K562 (cell line): Measurements from ENCODE around the gene SNUPN. TPM values are rescaled to one million over a fixed set of nuclear protein-coding genes. Genes with fewer than 3 reads are reported as not detected.

Source experiments
- ATAC-seq: fragments of 200-7000 bp; cut with Tn5 transposase; 3 replicates; pipeline ENCODE4 v1.9.1; 2020; ENCODE audit warnings: moderate library complexity
- BruUV-seq: library from RNA; stranded (reverse); fragments of 400-500 nt; replicated peaks from 2 replicates; lab custom pipeline; 2021; lab: Mats Ljungman, UMichigan
- CTCF ChIA-PET: fragments of 300-600 bp; formaldehyde crosslinking; extraction: SDS; loops from one replicate; lab custom pipeline; 2021; ENCODE audit warnings: low intra/inter-chr PET ratio; lab: Yijun Ruan, JAX
- POLR2A ChIA-PET: fragments of 300-600, 350-650 bp; sonication (Branson Sonifier 250); formaldehyde crosslinking; extraction: SDS; loops from one replicate; lab custom pipeline; 2021; ENCODE audit warnings: antibody characterized with exemption, inconsistent platforms; lab: Yijun Ruan, JAX
- DNase-seq, 4 experiments: peaks; one replicate each; pipeline versions ENCODE4 v3.0.0 to v3.0.0-alpha.2; 2011 to 2018; ENCODE audit warnings: low spot score in 3 of 4, mixed read lengths in 3 of 4; ENCODE audit errors: extremely low read depth in 1 of 4
- FAIRE-seq: peaks from 2 replicates; lab custom pipeline; 2011; peaks lifted over from hg19 to GRCh38; lab: Jason Lieb, UNC
- H2AFZ ChIP-seq: 2 replicates; pipeline ENCODE4 v1.6.0; 2011; ENCODE audit warnings: low read depth, low read length, control low read depth, inconsistent platforms
- H3K27ac ChIP-seq: fragments of 200-600 bp; 3 replicates; pipeline ENCODE4 v1.8.0; 2011; ENCODE audit warnings: low read depth, mild to moderate bottlenecking, control low read depth, inconsistent platforms, low read length, moderate library complexity, mixed read lengths; ENCODE audit errors: extremely low read depth
- H3K27me3 ChIP-seq, 2 experiments: fragments of 300-600 bp in 1 of 2; 2 replicates in 1 of 2; 3 replicates in 1 of 2; pipeline versions ENCODE4 v1.6.0 to v1.8.0; 2011; ENCODE audit warnings: inconsistent platforms in 2 of 2, low read length in 2 of 2, mild to moderate bottlenecking in 1 of 2, mixed read lengths in 1 of 2, moderate library complexity in 1 of 2; ENCODE audit not compliant: control insufficient read depth in 2 of 2, insufficient read depth in 2 of 2
- H3K36me3 ChIP-seq: fragments of 300-600 bp; 3 replicates; pipeline ENCODE4 v1.8.0; 2011; ENCODE audit warnings: mild to moderate bottlenecking, low read length, inconsistent platforms; ENCODE audit not compliant: control insufficient read depth, insufficient read depth
- H3K4me1 ChIP-seq, 2 experiments: fragments of 200-600 bp in 1 of 2; replicated peaks in 1 of 2; 2 replicates in 1 of 2; 3 replicates in 1 of 2; pipeline versions ENCODE4 v1.5.1 to v1.8.0; 2011; ENCODE audit warnings: inconsistent platforms in 2 of 2, low read length in 2 of 2, mild to moderate bottlenecking in 1 of 2, mixed read lengths in 1 of 2, moderate library complexity in 1 of 2; ENCODE audit not compliant: control insufficient read depth in 2 of 2, insufficient read depth in 2 of 2
- H3K4me2 ChIP-seq: 2 replicates; pipeline ENCODE4 v1.6.1; 2011; ENCODE audit warnings: low read length, control low read depth, inconsistent platforms, mixed read lengths; ENCODE audit not compliant: insufficient read depth
- H3K4me3 ChIP-seq: fragments of 200-600 bp; sonication (generic), shearing (Covaris generic); 2 replicates; pipeline ENCODE4 v1.5.1; 2016; ENCODE audit warnings: control low read depth, inconsistent platforms
- H3K79me2 ChIP-seq: fragments of 200-600 bp; 3 replicates; pipeline ENCODE4 v1.8.0; 2011; ENCODE audit warnings: low read length, inconsistent platforms; ENCODE audit not compliant: control insufficient read depth, insufficient read depth
- H3K9ac ChIP-seq, 2 experiments: 2 replicates each; pipeline versions ENCODE4 v1.6.0 to v1.6.1; 2011; ENCODE audit warnings: low read depth in 2 of 2, low read length in 2 of 2, control low read depth in 1 of 2, inconsistent platforms in 1 of 2, mild to moderate bottlenecking in 1 of 2, mixed read lengths in 1 of 2; ENCODE audit not compliant: insufficient read depth in 1 of 2
- H3K9me1 ChIP-seq: one replicate; pipeline ENCODE4 v1.6.0; 2011; ENCODE audit warnings: inconsistent platforms, mild to moderate bottlenecking, low read length, moderate library complexity; ENCODE audit not compliant: control insufficient read depth, insufficient read depth
- H3K9me3 ChIP-seq: replicated peaks from 2 replicates; pipeline ENCODE4 v1.5.1; 2011; ENCODE audit warnings: low read depth, low read length, inconsistent platforms; ENCODE audit not compliant: control insufficient read depth, insufficient read depth
- H4K20me1 ChIP-seq: replicated peaks from 2 replicates; pipeline ENCODE4 v1.6.1; 2011; ENCODE audit warnings: low read length, inconsistent platforms, mixed read lengths; ENCODE audit not compliant: control insufficient read depth, insufficient read depth
- CREBBP ChIP-seq: IDR thresholded peaks from one replicate; pipeline ENCODE4 v1.6.1; 2012; ENCODE audit warnings: low read depth, mild to moderate bottlenecking, control low read depth, inconsistent platforms, low read length
- DPF2 ChIP-seq: fragments of 450-650 bp; IDR thresholded peaks from 2 replicates; pipeline ENCODE4 v1.6.1; 2016
- FOXJ2 ChIP-seq: fragments of 200-800 bp; sonication (Bioruptor generic); IDR thresholded peaks from 2 replicates; pipeline ENCODE4 v1.6.1; 2016; ENCODE audit warnings: missing genetic modification characterization, missing compliant biosample characterization
- MAFG ChIP-seq: fragments of 450-650 bp; conservative IDR thresholded peaks from 2 replicates; pipeline ENCODE4 v1.6.1; 2016; ENCODE audit warnings: missing genetic modification characterization, missing compliant biosample characterization
- NR3C1 ChIP-seq: sonication (generic); formaldehyde crosslinking; IDR thresholded peaks from 2 replicates; pipeline ENCODE4 v1.8.1; 2022; ENCODE audit warnings: missing genetic modification reagents
- PURB ChIP-seq: sonication (generic); formaldehyde crosslinking; IDR thresholded peaks from 2 replicates; pipeline ENCODE4 v1.9.0; 2021; ENCODE audit warnings: low read depth, mild to moderate bottlenecking, missing genetic modification reagents
- RCOR1 ChIP-seq, 2 experiments: IDR thresholded peaks; 2 replicates each; pipeline ENCODE4 v1.6.1; 2012; ENCODE audit warnings: low read depth in 2 of 2, low read length in 2 of 2, borderline replicate concordance in 1 of 2, improper control_type of control experiment in 1 of 2
- SMAD3 ChIP-seq: fragments of 450-650 bp; formaldehyde crosslinking; conservative IDR thresholded peaks from 2 replicates; pipeline ENCODE4 v1.4.0; 2020; ENCODE audit warnings: mild to moderate bottlenecking
- TEAD1 ChIP-seq, 2 experiments: fragments of 450-650 bp in 1 of 2; sonication (generic) in 1 of 2; formaldehyde crosslinking; IDR thresholded peaks; 2 replicates each; pipeline versions ENCODE4 v1.4.0 to v1.8.0; 2020 to 2022; ENCODE audit warnings: mild to moderate bottlenecking in 2 of 2, missing genetic modification reagents in 1 of 2
- ZNF318 ChIP-seq, 2 experiments: fragments of 450-650 bp; IDR thresholded peaks; 2 replicates each; pipeline ENCODE4 v1.6.1; 2016; ENCODE audit warnings: mild to moderate bottlenecking in 2 of 2, borderline replicate concordance in 1 of 2, low read depth in 1 of 2, moderate library complexity in 1 of 2
- ZNF512 ChIP-seq: IDR thresholded peaks from 2 replicates; pipeline ENCODE4 v1.6.1; 2016; ENCODE audit warnings: missing genetic modification characterization, missing compliant biosample characterization
- WGBS: fragments of 100-300 bp; shearing (Covaris generic); methylation state at CpG from one replicate; pipeline ENCODE4 v1.1.6; 2016; ENCODE audit warnings: low coverage, mixed read lengths; ENCODE audit not compliant: insufficient coverage; ENCODE audit errors: missing lambda C conversion rate; 5-methylcytosine and 5-hydroxymethylcytosine counted together
- in situ Hi-C: fragments of 300-500 bp; cut with MboI; formaldehyde crosslinking; loops from 4 replicates; pipeline ENCODE4 v1.15.0; 2018; ENCODE audit warnings: inconsistent platforms, mixed read lengths
- intact Hi-C: fragments of 100-400 bp; cut with micrococcal nuclease; formaldehyde crosslinking; loops from 2 replicates; pipeline ENCODE4 v1.14.2; 2022
- polyA plus RNA-seq, 8 experiments: library from polyadenylated mRNA; depleted of rRNA in 4 of 8; stranded (reverse) in 5 of 8; unstranded in 3 of 8; fragments of >200 nt; fragmentation: Nextera tagmentation in 2 of 8; fragmentation: Illumina TruSeq in 1 of 8; extraction: Ambion mirVana in 2 of 8; extraction: Trizol in 1 of 8; gene quantifications; 2 replicates each; pipeline versions ENCODE4 v1.2.1 to v1.2.3, GENCODE V29; 2011 to 2014; ENCODE audit warnings: inconsistent platforms in 1 of 8, missing spikeins in 1 of 8
- total RNA-seq, 7 experiments: library from RNA; depleted of rRNA in 6 of 7; stranded (reverse); fragments of >200 nt in 6 of 7; fragmentation: Illumina TruSeq in 2 of 7; extraction: Trizol in 2 of 7; gene quantifications; 2 replicates each; pipeline versions ENCODE4 v1.2.1 to v1.2.3, GENCODE V29; 2011 to 2021; ENCODE audit warnings: low replicate concordance in 1 of 7

The SNUPN gene
- total and polyA plus RNA-seq, 9 of the 15 experiments (the other 6 are each of a cell fraction or from before 2014, with no cell fraction given) = 32.2 to 78.3 (median 40.0) TPM

- peak; percentile 94 for ATAC-seq
- no peak for TF ChIP-seq ZNF512
- TF ChIP-seq FOXJ2 = no peak
- no peak; a peak in 1 of 4 replicates for TF ChIP-seq RCOR1 (IDR thresholded peaks at IDR 0.05; ENCODE audit: borderline replicate concordance in 1 of 2, low read depth in 2 of 2, low read length in 2 of 2)
- TF ChIP-seq PURB (CRISPR knock-in tag) = no peak
- TF ChIP-seq DPF2 = no peak; the same call in 1 of the 2 replicates
- peak in 1 of 2 experiments; percentile 80; a peak in 2 of 4 replicates for TF ChIP-seq TEAD1 (CRISPR knock-in tag; IDR thresholded peaks at IDR 0.05)
- TF ChIP-seq SMAD3 (CRISPR knock-in tag) = no peak
- TF ChIP-seq ZNF318 (IDR thresholded peaks at IDR 0.05; ENCODE audit: borderline replicate concordance in 1 of 2, low read depth in 1 of 2) = no peak
- TF ChIP-seq NR3C1 (CRISPR knock-in tag) = no peak; the same call in 1 of the 2 replicates
- TF ChIP-seq CREBBP = no peak
- no peak for TF ChIP-seq MAFG (tag)
Measured at GRCh38 chr15:75639709-75640482, 14.4 kb upstream of the SNUPN start, which contains the start of gene IMP3. TSS of gene IMP3 (minus strand) at chr15:75640224. CDS start at chr15:75640168, 56 bp downstream.

More at GRCh38 chr15:75639709-75640482, 14.4 kb upstream of the SNUPN start, which contains the start of gene IMP3:
- peak within 1 kb of the TSS; percentile 86 for H3K27ac ChIP-seq
- CTCF ChIA-PET = interaction anchor here (0.6 to 2.1 kb wide), 6 partner anchors 44 to 272 kb away, joined by 3 to 10 read pairs (median 6); partner anchors contain the start of gene MAN2C1
- POLR2A ChIA-PET = interaction anchor here (0.5 to 4.9 kb wide), 19 partner anchors 9 to 574 kb away, joined by 3 to 60 read pairs (median 4); partner anchors contain the start of genes MAN2C1, SIN3A and SNUPN
- peaks cover 47% of the 10 kb centered on the region for H3K79me2 ChIP-seq
- no TSS peak for BruUV-seq
- H4K20me1 ChIP-seq = peaks cover 9% of the 10 kb centered on the region; the same call in 1 of the 2 replicates
- H3K4me3 ChIP-seq = peak within 1 kb of the TSS; percentile 93
- peaks cover 15% of the 10 kb centered on the region for H3K36me3 ChIP-seq
- peak within 1 kb of the TSS; percentile 95 for H3K4me2 ChIP-seq
- peak within 1 kb of the TSS; percentile 80 to 100 for H3K9ac ChIP-seq
- H2AFZ ChIP-seq = peak within 1 kb of the TSS; percentile 88
- no peaks in the 10 kb centered on the region for H3K9me1 ChIP-seq
- DNase-seq (peak; percentile 97 to 99 (median 98)), FAIRE-seq (peak; percentile 94)
- H3K9me3 ChIP-seq = no peaks in the 10 kb centered on the region
- in situ Hi-C loops (no loop called here), intact Hi-C loops (loop anchor here (1.0 to 5.0 kb wide), 5 partner anchors 15 to 271 kb away; partner anchors contain the start of genes MAN2C1, SIN3A and SNUPN)
- peaks cover 18 to 34% of the 10 kb centered on the region in 2 experiments for H3K4me1 ChIP-seq
- WGBS = under 1% methylated on average over 71 of the region's 83 CpGs
- no peaks in the 10 kb centered on the region; a peak in 1 of 5 replicates for H3K27me3 ChIP-seq
